Measurements from ENCODE around the gene IFT22.

DNA sequence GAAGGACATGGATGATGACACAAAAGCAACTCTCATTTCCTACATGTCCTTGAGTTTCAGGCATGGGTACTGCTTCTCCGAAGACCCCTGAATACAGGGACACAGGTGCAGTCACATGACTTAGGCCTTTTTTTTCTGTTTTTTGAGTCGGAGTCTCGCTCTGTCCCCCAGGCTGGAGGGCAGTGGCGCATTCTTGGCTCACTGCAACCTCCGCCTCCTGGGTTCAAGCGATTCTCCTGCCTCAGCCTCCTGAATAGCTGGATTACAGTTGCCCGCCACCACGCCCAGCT is 26.8 kb downstream of the IFT22 start:
- TF ChIP-seq, protein P1, sequence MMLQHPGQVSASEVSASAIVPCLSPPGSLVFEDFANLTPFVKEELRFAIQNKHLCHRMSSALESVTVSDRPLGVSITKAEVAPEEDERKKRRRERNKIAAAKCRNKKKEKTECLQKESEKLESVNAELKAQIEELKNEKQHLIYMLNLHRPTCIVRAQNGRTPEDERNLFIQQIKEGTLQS (CRISPR knock-in tag; conservative IDR thresholded peaks at IDR 0.05) = no peak
- TF ChIP-seq, protein P2, sequence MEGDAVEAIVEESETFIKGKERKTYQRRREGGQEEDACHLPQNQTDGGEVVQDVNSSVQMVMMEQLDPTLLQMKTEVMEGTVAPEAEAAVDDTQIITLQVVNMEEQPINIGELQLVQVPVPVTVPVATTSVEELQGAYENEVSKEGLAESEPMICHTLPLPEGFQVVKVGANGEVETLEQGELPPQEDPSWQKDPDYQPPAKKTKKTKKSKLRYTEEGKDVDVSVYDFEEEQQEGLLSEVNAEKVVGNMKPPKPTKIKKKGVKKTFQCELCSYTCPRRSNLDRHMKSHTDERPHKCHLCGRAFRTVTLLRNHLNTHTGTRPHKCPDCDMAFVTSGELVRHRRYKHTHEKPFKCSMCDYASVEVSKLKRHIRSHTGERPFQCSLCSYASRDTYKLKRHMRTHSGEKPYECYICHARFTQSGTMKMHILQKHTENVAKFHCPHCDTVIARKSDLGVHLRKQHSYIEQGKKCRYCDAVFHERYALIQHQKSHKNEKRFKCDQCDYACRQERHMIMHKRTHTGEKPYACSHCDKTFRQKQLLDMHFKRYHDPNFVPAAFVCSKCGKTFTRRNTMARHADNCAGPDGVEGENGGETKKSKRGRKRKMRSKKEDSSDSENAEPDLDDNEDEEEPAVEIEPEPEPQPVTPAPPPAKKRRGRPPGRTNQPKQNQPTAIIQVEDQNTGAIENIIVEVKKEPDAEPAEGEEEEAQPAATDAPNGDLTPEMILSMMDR (IDR thresholded peaks at IDR 0.05) = no peak
- TF ChIP-seq, protein P3, sequence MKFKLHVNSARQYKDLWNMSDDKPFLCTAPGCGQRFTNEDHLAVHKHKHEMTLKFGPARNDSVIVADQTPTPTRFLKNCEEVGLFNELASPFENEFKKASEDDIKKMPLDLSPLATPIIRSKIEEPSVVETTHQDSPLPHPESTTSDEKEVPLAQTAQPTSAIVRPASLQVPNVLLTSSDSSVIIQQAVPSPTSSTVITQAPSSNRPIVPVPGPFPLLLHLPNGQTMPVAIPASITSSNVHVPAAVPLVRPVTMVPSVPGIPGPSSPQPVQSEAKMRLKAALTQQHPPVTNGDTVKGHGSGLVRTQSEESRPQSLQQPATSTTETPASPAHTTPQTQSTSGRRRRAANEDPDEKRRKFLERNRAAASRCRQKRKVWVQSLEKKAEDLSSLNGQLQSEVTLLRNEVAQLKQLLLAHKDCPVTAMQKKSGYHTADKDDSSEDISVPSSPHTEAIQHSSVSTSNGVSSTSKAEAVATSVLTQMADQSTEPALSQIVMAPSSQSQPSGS (CRISPR knock-in tag; IDR thresholded peaks at IDR 0.05; ENCODE audit: borderline replicate concordance, low read depth) = no peak
